Duodenal mucosa (tissue), 2 donors: ENCODE results near the gene ANKS1A.

ENCODE experiments used
- H3K27ac ChIP-seq: one replicate; pipeline ENCODE4 v1.7.0; 2013; ENCODE audit warnings: low read depth, low read length
- H3K27me3 ChIP-seq, 2 donors: one replicate each; pipeline ENCODE4 v1.7.0; 2013; ENCODE audit warnings: low read length in 2 of 2, control low read depth in 1 of 2; ENCODE audit not compliant: insufficient read depth in 2 of 2, control insufficient read depth in 1 of 2
- H3K36me3 ChIP-seq, 2 donors: one replicate each; pipeline ENCODE4 v1.7.0; 2013; ENCODE audit warnings: low read length in 2 of 2, control low read depth in 1 of 2; ENCODE audit not compliant: insufficient read depth in 2 of 2, control insufficient read depth in 1 of 2
- H3K4me1 ChIP-seq, 2 donors: one replicate each; pipeline ENCODE4 v1.7.0; 2013; ENCODE audit warnings: low read length in 2 of 2, control low read depth in 1 of 2; ENCODE audit not compliant: insufficient read depth in 2 of 2, control insufficient read depth in 1 of 2
- H3K4me3 ChIP-seq, 2 donors: one replicate each; pipeline ENCODE4 v1.7.0; 2013; ENCODE audit warnings: low read length in 2 of 2, low read depth in 1 of 2
- H3K9ac ChIP-seq, 2 donors: one replicate each; pipeline ENCODE4 v1.7.0; 2013; ENCODE audit warnings: low read length in 2 of 2, low read depth in 1 of 2
- H3K9me3 ChIP-seq, 2 donors: one replicate each; pipeline ENCODE4 v1.7.0; 2013; ENCODE audit warnings: low read length in 2 of 2, control low read depth in 1 of 2; ENCODE audit not compliant: control insufficient read depth in 1 of 2

ANKS1A gene

DNA sequence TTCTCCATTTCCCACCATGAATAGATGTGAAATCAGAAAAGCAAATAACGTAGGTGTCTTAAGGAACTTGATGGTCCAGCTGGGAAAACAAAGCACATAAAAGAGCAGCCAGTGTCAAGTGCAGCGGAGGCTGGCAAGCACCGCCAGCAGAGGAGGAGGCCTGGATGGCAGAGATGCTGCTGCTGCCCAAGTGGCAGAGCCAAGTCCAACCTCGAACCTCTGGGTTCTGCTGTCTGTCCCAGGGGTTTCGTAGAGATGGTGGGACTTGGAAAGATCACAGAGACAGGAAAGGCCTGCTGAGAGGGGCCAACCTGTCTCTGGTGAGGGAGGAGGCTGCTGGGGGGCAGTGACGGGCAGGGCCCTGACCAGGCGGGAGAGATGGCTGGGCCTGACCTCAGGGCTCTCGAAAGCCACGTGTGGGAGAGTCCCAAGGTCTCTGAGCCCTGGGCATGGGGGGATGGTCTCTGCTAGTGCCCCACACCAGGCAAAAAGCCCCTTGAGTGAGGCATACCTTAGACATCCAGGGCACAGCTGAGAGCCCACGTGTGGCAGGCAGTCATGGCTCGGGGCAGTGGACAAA, 174.7 kb downstream of the ANKS1A start:
- H3K27ac ChIP-seq: no peak overlapping the region
- H3K36me3 ChIP-seq: peaks cover 42 to 82% of the 10 kb centered on the region in 2 donors
- no peaks in the 10 kb centered on the region for H3K27me3 ChIP-seq
- no peak overlapping the region for H3K9ac ChIP-seq
- no peak overlapping the region for H3K4me3 ChIP-seq
- H3K9me3 ChIP-seq: no peaks in the 10 kb centered on the region
- H3K4me1 ChIP-seq: no peaks in the 10 kb centered on the region

DNA sequence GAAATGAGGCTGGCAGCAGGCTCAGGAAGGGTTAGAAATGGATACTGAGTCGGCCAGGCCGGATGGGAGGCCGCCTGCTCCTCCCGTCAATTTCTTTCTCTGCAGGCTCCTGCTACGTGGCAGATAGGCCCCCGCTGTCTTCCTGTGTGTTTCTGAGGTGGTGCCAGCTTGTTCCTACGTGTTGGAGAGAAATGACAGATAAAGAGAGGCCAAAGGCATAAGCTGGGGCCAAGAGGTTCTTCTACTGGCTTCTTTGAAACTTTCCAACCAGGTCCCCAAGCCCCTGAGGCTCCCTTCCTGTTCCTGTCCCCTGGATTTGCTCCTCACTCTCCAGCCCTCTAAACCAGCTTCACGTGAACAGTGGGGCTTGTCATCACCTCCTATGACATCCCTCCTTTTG, 175.2 kb downstream of the ANKS1A start:
- no peaks in the 10 kb centered on the region for H3K9me3 ChIP-seq
- H3K27ac ChIP-seq: no peak overlapping the region
- H3K4me1 ChIP-seq: no peaks in the 10 kb centered on the region
- no peaks in the 10 kb centered on the region for H3K27me3 ChIP-seq
- H3K9ac ChIP-seq: no peak overlapping the region
- peaks cover 42 to 80% of the 10 kb centered on the region in 2 donors for H3K36me3 ChIP-seq
- H3K4me3 ChIP-seq: no peak overlapping the region

DNA sequence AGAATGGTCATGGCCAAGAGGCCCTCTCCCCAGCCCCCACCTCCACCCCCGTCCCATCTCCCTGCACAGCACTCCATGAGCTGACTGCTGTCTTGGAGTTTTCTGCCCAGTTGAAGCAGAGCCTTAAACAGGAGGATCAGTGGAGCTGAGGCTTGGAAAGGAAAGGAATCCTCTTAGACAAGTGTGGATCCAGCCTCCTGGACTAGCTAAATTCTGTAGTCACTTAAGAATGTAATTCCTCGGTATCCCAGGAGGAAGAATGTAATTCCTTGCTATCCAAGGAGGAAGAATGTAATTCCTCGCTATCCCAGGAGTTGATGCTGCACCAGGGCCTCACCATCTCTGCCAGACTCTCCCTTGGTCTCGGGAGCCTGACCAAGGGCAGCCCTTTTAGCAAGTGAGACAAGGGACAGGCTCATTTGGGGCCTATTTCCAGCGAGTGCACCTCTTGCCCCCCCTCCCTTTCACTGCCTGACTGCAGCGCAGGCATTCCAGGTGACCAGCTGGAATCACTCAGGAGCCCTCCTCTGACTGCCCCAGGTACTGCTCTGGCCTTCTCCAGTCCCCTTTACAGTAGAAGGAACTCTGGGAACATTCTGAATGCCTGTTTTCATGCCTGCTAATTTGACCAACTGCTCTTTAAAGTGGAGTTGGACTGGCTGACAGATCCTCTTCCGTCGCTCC, 175.8 kb downstream of the ANKS1A start:
- Histone ChIP-seq H3K27me3 (no peaks in the 10 kb centered on the region), H3K4me1 (no peaks in the 10 kb centered on the region), H3K4me3 (no peak overlapping the region), H3K9ac (no peak overlapping the region), H3K36me3 (peaks cover 41 to 75% of the 10 kb centered on the region in 2 donors), H3K27ac (no peak overlapping the region), H3K9me3 (no peaks in the 10 kb centered on the region)

DNA sequence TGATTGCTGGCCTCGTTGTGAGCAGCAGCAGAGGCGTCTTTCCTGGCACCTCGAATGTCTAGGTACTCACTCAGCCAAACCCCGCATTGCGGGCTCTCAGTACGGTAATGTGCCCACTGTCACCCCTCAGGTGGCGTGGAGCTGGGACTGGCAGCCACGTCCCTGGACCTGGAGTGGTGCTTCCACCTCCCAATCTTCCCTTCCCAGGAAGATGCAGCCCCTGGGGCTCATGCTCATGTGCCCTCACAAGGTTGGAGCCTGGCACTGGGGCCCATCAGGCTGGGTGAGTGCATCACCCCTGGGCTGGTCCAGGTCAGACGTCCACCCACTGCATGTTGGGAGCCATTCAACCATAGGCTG, 176.4 kb downstream of the ANKS1A start:
- Histone ChIP-seq H3K36me3 (peaks cover 35 to 70% of the 10 kb centered on the region in 2 donors), H3K9me3 (no peaks in the 10 kb centered on the region), H3K4me3 (no peak overlapping the region), H3K27me3 (no peaks in the 10 kb centered on the region), H3K4me1 (no peaks in the 10 kb centered on the region), H3K27ac (no peak overlapping the region), H3K9ac (no peak overlapping the region)

DNA sequence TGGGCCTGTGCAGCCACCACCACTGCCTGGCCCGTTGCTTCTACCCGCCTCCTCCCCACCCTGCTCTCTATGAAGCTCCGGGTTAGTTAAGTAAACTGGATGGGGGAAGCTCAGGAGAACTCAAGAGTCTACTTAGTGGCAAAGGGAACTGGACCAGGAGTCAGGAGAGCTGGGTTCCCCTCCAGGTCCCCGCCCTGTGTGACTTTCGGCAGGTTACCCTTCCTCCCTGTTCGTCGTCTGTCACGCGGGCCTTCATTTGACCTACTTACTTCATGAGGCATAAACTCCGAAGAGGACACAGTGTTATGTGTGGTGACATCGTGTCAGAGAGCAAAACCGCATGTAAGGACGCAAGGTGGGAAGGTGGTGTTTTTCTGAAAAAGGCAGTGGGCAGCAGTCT, 176.8 kb downstream of the ANKS1A start:
- no peak overlapping the region for H3K27ac ChIP-seq
- H3K9me3 ChIP-seq: no peaks in the 10 kb centered on the region
- H3K4me3 ChIP-seq: no peak overlapping the region
- no peak overlapping the region for H3K9ac ChIP-seq
- H3K4me1 ChIP-seq: no peaks in the 10 kb centered on the region
- no peaks in the 10 kb centered on the region for H3K27me3 ChIP-seq
- peaks cover 31 to 65% of the 10 kb centered on the region in 2 donors for H3K36me3 ChIP-seq

DNA sequence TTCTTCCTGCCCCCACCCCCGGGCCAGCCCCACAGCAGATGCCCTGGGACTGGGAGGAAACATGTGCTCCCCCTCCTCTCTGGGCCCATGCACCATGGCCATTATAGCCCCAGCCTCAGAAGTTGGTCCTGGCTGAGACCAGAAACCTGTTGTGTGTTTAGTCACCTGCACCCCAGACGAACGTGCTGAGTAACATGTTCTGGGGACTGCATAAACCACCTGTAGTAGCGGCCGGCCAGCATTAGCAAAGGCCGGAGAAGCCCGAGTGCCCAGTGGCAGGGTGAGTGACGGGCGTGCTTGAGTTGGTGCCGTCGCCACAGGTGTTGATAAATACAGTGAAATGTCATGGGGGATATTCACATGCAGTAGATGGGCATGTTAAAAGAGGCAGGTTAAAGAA, 178.2 kb downstream of the ANKS1A start:
- no peak overlapping the region for H3K27ac ChIP-seq
- no peaks in the 10 kb centered on the region for H3K4me1 ChIP-seq
- no peak overlapping the region for H3K9ac ChIP-seq
- no peak overlapping the region for H3K4me3 ChIP-seq
- no peaks in the 10 kb centered on the region for H3K9me3 ChIP-seq
- H3K36me3 ChIP-seq: peaks cover 25 to 61% of the 10 kb centered on the region in 2 donors
- H3K27me3 ChIP-seq: no peaks in the 10 kb centered on the region

DNA sequence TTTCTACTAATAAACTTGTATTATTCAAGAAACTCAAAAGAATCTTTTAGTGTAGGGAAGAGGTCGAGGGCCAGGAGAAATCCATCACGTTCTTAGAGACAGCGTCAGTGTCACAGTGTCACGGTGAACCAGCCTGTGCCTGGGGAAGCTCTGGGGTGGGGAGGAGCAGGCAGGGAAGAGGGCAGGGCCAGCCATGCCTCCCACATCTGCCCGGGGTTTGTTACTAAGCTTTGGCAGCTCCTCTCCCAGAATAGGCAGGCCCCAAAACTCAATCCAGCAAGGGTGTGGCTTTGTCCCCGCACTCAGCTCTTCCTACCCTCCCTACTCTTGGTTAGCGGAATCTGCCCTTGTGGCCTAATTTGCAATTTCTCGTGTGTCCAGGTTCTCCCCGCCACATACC, 179.2 kb downstream of the ANKS1A start:
- no peak overlapping the region for H3K4me3 ChIP-seq
- H3K4me1 ChIP-seq: no peaks in the 10 kb centered on the region
- no peak overlapping the region for H3K9ac ChIP-seq
- H3K36me3 ChIP-seq: peaks cover 21 to 61% of the 10 kb centered on the region in 2 donors
- no peaks in the 10 kb centered on the region for H3K27me3 ChIP-seq
- H3K9me3 ChIP-seq: no peaks in the 10 kb centered on the region
- H3K27ac ChIP-seq: no peak overlapping the region

DNA sequence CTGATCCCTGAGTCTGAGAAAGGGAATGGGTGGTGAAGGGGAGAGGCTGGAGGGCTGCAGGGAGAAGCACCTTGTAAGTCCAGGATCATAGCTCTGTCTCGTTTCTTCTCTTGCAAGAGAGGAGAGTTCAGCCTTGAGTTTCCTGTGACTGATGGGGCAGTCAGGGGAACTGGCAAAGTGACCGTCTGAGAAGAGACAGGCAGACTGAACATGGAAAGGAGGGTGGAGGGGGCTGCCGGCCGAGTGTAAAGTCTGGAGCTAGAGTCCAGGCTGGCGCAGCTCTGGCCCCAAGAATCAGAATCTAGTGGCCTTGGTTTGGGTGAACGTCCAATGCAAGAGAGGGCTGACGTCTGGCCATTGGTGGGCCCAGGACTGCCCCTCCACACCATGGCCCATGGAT, 179.6 kb downstream of the ANKS1A start:
- H3K4me3 ChIP-seq: no peak overlapping the region
- peaks cover 20 to 58% of the 10 kb centered on the region in 2 donors for H3K36me3 ChIP-seq
- no peak overlapping the region for H3K9ac ChIP-seq
- no peak overlapping the region for H3K27ac ChIP-seq
- no peaks in the 10 kb centered on the region for H3K9me3 ChIP-seq
- H3K4me1 ChIP-seq: no peaks in the 10 kb centered on the region
- H3K27me3 ChIP-seq: no peaks in the 10 kb centered on the region

DNA sequence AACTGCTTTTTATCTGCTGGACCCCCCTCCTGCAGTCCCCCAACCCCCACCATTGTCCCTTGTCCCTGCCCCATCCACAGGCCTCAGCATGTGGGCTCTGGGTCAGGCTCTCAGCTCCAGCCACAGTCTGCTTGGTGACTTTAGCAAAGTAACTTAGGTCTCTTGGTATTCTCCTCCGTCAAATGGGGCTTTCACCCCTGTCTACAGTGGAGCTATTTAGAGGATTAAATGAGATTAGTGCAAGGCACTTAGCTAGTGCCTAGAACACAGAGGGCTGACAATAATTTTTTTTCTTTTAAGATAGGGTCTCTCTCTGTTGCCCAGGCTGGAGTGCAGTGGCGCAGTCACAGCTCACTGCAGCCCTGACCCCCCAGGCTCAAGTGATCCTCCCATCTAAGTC, 180.2 kb downstream of the ANKS1A start:
- Histone ChIP-seq H3K9ac (no peak overlapping the region), H3K27me3 (no peaks in the 10 kb centered on the region), H3K4me1 (no peaks in the 10 kb centered on the region), H3K36me3 (peaks cover 24 to 51% of the 10 kb centered on the region in 2 donors), H3K27ac (no peak overlapping the region), H3K9me3 (no peaks in the 10 kb centered on the region), H3K4me3 (no peak overlapping the region)

DNA sequence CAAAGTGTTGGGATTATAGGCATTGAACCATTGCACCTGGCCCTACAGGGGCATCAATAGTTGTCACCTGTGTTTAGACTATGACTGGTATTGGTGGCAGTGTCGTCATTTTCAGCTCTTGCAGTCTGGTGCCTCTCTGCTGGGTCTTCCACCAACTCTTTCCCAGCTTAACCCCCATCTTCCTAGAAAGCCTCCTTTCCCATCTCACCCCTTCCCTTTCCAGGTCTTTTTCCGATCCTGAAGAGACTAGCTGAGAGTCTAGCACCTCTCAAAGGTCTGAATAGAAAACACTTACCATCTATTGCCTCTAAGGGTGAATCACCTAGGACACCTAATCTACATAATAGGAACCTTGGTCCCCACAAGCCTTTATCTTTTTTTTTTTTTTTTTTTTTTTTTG, 181.1 kb downstream of the ANKS1A start:
- H3K4me3 ChIP-seq: no peak overlapping the region
- no peak overlapping the region for H3K9ac ChIP-seq
- peaks cover 24 to 45% of the 10 kb centered on the region in 2 donors for H3K36me3 ChIP-seq
- no peaks in the 10 kb centered on the region for H3K27me3 ChIP-seq
- no peaks in the 10 kb centered on the region for H3K9me3 ChIP-seq
- no peaks in the 10 kb centered on the region for H3K4me1 ChIP-seq
- H3K27ac ChIP-seq: no peak overlapping the region
